Gastrocnemius medialis (tissue), 4 donors: ENCODE measurements around the gene RTP5.

ENCODE experiments used
- POLR2A ChIP-seq, 2 donors: fragments of 450-650 bp; IDR thresholded peaks; one replicate each; pipeline ENCODE4 v1.6.1; 2017; ENCODE audit warnings: antibody characterized with exemption in 2 of 2, mild to moderate bottlenecking in 2 of 2, moderate library complexity in 2 of 2
- TF ChIP-seq, protein P1 (sequence below), 5 experiments: fragments of 450-650 bp in 3 of 5; fragments of 200-600 bp in 2 of 5; sonication (generic) in 2 of 5; IDR thresholded peaks in 4 of 5; conservative IDR thresholded peaks in 1 of 5; 1 replicate in 4 of 5; 2 replicates in 1 of 5; pipeline ENCODE4 v1.5.1; 2016 to 2019; ENCODE audit warnings: antibody characterized with exemption in 5 of 5, mild to moderate bottlenecking in 3 of 5, moderate library complexity in 3 of 5

DNA sequence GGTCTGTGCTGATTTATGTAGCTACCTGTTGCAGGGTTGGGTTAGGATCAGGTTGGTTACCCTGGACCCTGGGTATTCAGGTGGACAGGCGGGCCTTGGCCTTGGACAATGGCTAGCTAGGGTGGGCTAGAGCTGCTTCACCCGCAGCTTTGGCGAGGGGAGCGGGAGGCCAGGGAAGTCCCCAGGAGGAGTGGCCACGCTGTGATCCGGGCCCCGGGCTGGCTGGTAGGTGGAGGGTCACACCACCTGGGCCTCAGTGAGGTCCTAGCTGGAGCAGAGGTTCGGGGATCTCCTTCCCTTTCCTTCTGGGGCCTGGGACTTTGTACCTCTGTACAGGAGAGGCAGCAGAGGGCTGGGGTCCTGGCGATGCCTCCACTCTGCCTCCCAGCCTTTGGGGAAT lies 9.8 kb downstream of the RTP5 start:
- TF ChIP-seq, protein P1, sequence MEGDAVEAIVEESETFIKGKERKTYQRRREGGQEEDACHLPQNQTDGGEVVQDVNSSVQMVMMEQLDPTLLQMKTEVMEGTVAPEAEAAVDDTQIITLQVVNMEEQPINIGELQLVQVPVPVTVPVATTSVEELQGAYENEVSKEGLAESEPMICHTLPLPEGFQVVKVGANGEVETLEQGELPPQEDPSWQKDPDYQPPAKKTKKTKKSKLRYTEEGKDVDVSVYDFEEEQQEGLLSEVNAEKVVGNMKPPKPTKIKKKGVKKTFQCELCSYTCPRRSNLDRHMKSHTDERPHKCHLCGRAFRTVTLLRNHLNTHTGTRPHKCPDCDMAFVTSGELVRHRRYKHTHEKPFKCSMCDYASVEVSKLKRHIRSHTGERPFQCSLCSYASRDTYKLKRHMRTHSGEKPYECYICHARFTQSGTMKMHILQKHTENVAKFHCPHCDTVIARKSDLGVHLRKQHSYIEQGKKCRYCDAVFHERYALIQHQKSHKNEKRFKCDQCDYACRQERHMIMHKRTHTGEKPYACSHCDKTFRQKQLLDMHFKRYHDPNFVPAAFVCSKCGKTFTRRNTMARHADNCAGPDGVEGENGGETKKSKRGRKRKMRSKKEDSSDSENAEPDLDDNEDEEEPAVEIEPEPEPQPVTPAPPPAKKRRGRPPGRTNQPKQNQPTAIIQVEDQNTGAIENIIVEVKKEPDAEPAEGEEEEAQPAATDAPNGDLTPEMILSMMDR (IDR thresholded peaks at IDR 0.05 in 4 of 5, conservative IDR thresholded peaks at IDR 0.05 in 1 of 5): no peak
- no peak for TF ChIP-seq POLR2A (IDR thresholded peaks at IDR 0.05)
